ENCODE results near the gene UMPS.

Gene UMPS

GRCh38 chr3:124697302-124697701 is 33.0 kb upstream of the UMPS start:
- H3K4me1 ChIP-seq (ENCODE audit: low read length), result no peaks in the 10 kb centered on the region
- H3K79me2 ChIP-seq (ENCODE audit: low read length), result no peaks in the 10 kb centered on the region
- no peaks in the 10 kb centered on the region for H3K9me2 ChIP-seq (replicated peaks; ENCODE audit: insufficient read depth, low read length)
- H3K27ac ChIP-seq (ENCODE audit: low read length), result no peak overlapping the region
- no peaks in the 10 kb centered on the region for H4K20me1 ChIP-seq (ENCODE audit: insufficient read depth, low read length)
- no peak overlapping the region for H3K9ac ChIP-seq (ENCODE audit: low read length)
- H3F3A ChIP-seq (ENCODE audit: insufficient read depth, low read length), result no peaks in the 10 kb centered on the region
- no peaks in the 10 kb centered on the region for H3K9me3 ChIP-seq (replicated peaks; ENCODE audit: insufficient read depth, low read length)
- H3K27me3 ChIP-seq (replicated peaks; ENCODE audit: insufficient read depth, low read length), result no peaks in the 10 kb centered on the region
- DNase-seq, result no peak
- no peak overlapping the region for H3K4me2 ChIP-seq (ENCODE audit: low read depth, low read length)
- no peak overlapping the region for H3K4me3 ChIP-seq (ENCODE audit: low read length)
- no peak overlapping the region for H2AFZ ChIP-seq (ENCODE audit: low read length)
- no peaks in the 10 kb centered on the region for H3K36me3 ChIP-seq (replicated peaks; ENCODE audit: insufficient read depth, low read length)
- TF ChIP-seq EZH2 (optimal IDR thresholded peaks at IDR 0.05; ENCODE audit: low read depth, low read length) (no peak), CTCF (IDR thresholded peaks at IDR 0.05; ENCODE audit: low read length) (no peak), EZH2phosphoT487 (IDR thresholded peaks at IDR 0.05; ENCODE audit: low read length) (no peak)

GRCh38 chr3:124698030-124698770 is 32.1 kb upstream of the UMPS start:
- no peaks in the 10 kb centered on the region for H3K9me2 ChIP-seq (replicated peaks; ENCODE audit: insufficient read depth, low read length)
- no peak overlapping the region for H2AFZ ChIP-seq (ENCODE audit: low read length)
- no peaks in the 10 kb centered on the region for H3K9me3 ChIP-seq (replicated peaks; ENCODE audit: insufficient read depth, low read length)
- H3K9ac ChIP-seq (ENCODE audit: low read length), result no peak overlapping the region
- H3F3A ChIP-seq (ENCODE audit: insufficient read depth, low read length), result no peaks in the 10 kb centered on the region
- no peak for DNase-seq
- no peak overlapping the region for H3K4me3 ChIP-seq (ENCODE audit: low read length)
- H3K79me2 ChIP-seq (ENCODE audit: low read length), result no peaks in the 10 kb centered on the region
- no peaks in the 10 kb centered on the region for H4K20me1 ChIP-seq (ENCODE audit: insufficient read depth, low read length)
- H3K27me3 ChIP-seq (replicated peaks; ENCODE audit: insufficient read depth, low read length), result no peaks in the 10 kb centered on the region
- no peaks in the 10 kb centered on the region for H3K36me3 ChIP-seq (replicated peaks; ENCODE audit: insufficient read depth, low read length)
- no peak overlapping the region for H3K27ac ChIP-seq (ENCODE audit: low read length)
- TF ChIP-seq EZH2 (optimal IDR thresholded peaks at IDR 0.05; ENCODE audit: low read depth, low read length) (no peak), EZH2phosphoT487 (IDR thresholded peaks at IDR 0.05; ENCODE audit: low read length) (no peak), CTCF (IDR thresholded peaks at IDR 0.05; ENCODE audit: low read length) (no peak)
- no peaks in the 10 kb centered on the region for H3K4me1 ChIP-seq (ENCODE audit: low read length)
- H3K4me2 ChIP-seq (ENCODE audit: low read depth, low read length), result no peak overlapping the region

- H3K27me3 ChIP-seq (replicated peaks; ENCODE audit: insufficient read depth, low read length), result no peaks in the 10 kb centered on the region
- H3K79me2 ChIP-seq (ENCODE audit: low read length), result no peaks in the 10 kb centered on the region
- no peak for TF ChIP-seq CTCF (IDR thresholded peaks at IDR 0.05; ENCODE audit: low read length)
- TF ChIP-seq EZH2phosphoT487 (IDR thresholded peaks at IDR 0.05; ENCODE audit: low read length), result no peak
- TF ChIP-seq EZH2 (optimal IDR thresholded peaks at IDR 0.05; ENCODE audit: low read depth, low read length), result no peak
- H2AFZ ChIP-seq (ENCODE audit: low read length), result no peak overlapping the region
- no peaks in the 10 kb centered on the region for H3K9me2 ChIP-seq (replicated peaks; ENCODE audit: insufficient read depth, low read length)
- H3K9ac ChIP-seq (ENCODE audit: low read length), result no peak overlapping the region
- DNase-seq, result no peak
- H3K36me3 ChIP-seq (replicated peaks; ENCODE audit: insufficient read depth, low read length), result no peaks in the 10 kb centered on the region
- no peaks in the 10 kb centered on the region for H3K9me3 ChIP-seq (replicated peaks; ENCODE audit: insufficient read depth, low read length)
- H3K4me2 ChIP-seq (ENCODE audit: low read depth, low read length), result no peak overlapping the region
- no peaks in the 10 kb centered on the region for H3F3A ChIP-seq (ENCODE audit: insufficient read depth, low read length)
- H4K20me1 ChIP-seq (ENCODE audit: insufficient read depth, low read length), result no peaks in the 10 kb centered on the region
- no peak overlapping the region for H3K4me3 ChIP-seq (ENCODE audit: low read length)
- no peaks in the 10 kb centered on the region for H3K4me1 ChIP-seq (ENCODE audit: low read length)
- H3K27ac ChIP-seq (ENCODE audit: low read length), result no peak overlapping the region
Measured at GRCh38 chr3:124699051-124699450, 31.2 kb upstream of the UMPS start.

Measured in MM.1S (cell line).